Measurements from ENCODE around the gene SMIM1. TPM values are rescaled to one million over a fixed set of nuclear protein-coding genes. Genes with fewer than 3 reads are reported as not detected.

SMIM1 gene
- total RNA-seq, 1 donor from 2014 or later: not detected

- no peak for FAIRE-seq
- no peak for DNase-seq (ENCODE audit: low spot score in 2 of 2)
Observed at GRCh38 chr1:3753656-3754454, 18.7 kb upstream of the SMIM1 start.

- DNase-seq (ENCODE audit: low spot score in 2 of 2) (no peak), FAIRE-seq (no peak)
Observed at GRCh38 chr1:3756394-3756793, 16.2 kb upstream of the SMIM1 start.

- DNase-seq (ENCODE audit: low spot score in 2 of 2) (no peak), FAIRE-seq (no peak)
Observed at GRCh38 chr1:3759164-3759563, 13.4 kb upstream of the SMIM1 start.

- DNase-seq (ENCODE audit: low spot score in 2 of 2) (no peak), FAIRE-seq (no peak)
Observed at GRCh38 chr1:3759796-3760195, 12.8 kb upstream of the SMIM1 start.

GRCh38 chr1:3761296-3762010 is 11.1 kb upstream of the SMIM1 start:
- FAIRE-seq (no peak), DNase-seq (ENCODE audit: low spot score in 2 of 2) (no peak)

- no peak for DNase-seq (ENCODE audit: low spot score in 2 of 2)
- FAIRE-seq: no peak
Observed at GRCh38 chr1:3762151-3762872, 10.2 kb upstream of the SMIM1 start.

GRCh38 chr1:3762873-3763228 is 9.7 kb upstream of the SMIM1 start:
- FAIRE-seq (no peak), DNase-seq (ENCODE audit: low spot score in 2 of 2) (no peak)

- no peak for FAIRE-seq
Observed at GRCh38 chr1:3763351-3764125, 9.0 kb upstream of the SMIM1 start.

GRCh38 chr1:3767328-3767925 is 5.1 kb upstream of the SMIM1 start:
- no peak for FAIRE-seq
- no peak for DNase-seq (ENCODE audit: low spot score in 2 of 2)

More at GRCh38 chr1:3763351-3764125, 9.0 kb upstream of the SMIM1 start:
- DNase-seq (ENCODE audit: low spot score in 2 of 2): no peak

GRCh38 chr1:3768811-3769390 is 3.6 kb upstream of the SMIM1 start:
- DNase-seq (ENCODE audit: low spot score in 2 of 2) (no peak), FAIRE-seq (no peak)

- DNase-seq (ENCODE audit: low spot score in 2 of 2) (no peak), FAIRE-seq (no peak)
Observed at GRCh38 chr1:3770047-3770765, 2.3 kb upstream of the SMIM1 start.

GRCh38 chr1:3771108-3772026 is 1.2 kb upstream of the SMIM1 start:
- FAIRE-seq (no peak), DNase-seq (ENCODE audit: low spot score in 2 of 2) (no peak)

- no peak for FAIRE-seq
- peak; percentile 92 to 98 for DNase-seq (ENCODE audit: low spot score in 2 of 2)
Observed at GRCh38 chr1:3772027-3772714, 378 bp upstream of the SMIM1 start.

- DNase-seq (ENCODE audit: low spot score in 2 of 2) (no peak), FAIRE-seq (no peak)
Observed at GRCh38 chr1:3773572-3774275, 1.2 kb downstream of the SMIM1 start.

- DNase-seq (ENCODE audit: low spot score in 2 of 2) (no peak), FAIRE-seq (no peak)
Observed at GRCh38 chr1:3774276-3774945, 1.9 kb downstream of the SMIM1 start.

- no peak for FAIRE-seq
Observed at GRCh38 chr1:3774946-3775489, 2.5 kb downstream of the SMIM1 start.

More at GRCh38 chr1:3774946-3775489, 2.5 kb downstream of the SMIM1 start:
- no peak for DNase-seq (ENCODE audit: low spot score in 2 of 2)

Data from frontal cortex (tissue), 4 donors.